HG02642 (cell line): ENCODE results near the gene GOLIM4.

Source experiments
- ATAC-seq: cut with Tn5 transposase; IDR thresholded peaks from one replicate; pipeline ENCODE4 v1.9.1; 2021; ENCODE audit warnings: mild to moderate bottlenecking; ENCODE audit not compliant: unreplicated experiment, poor library complexity

The GOLIM4 gene

GRCh38 chr3:168051531-168052471 lies 43.9 kb downstream of the GOLIM4 start:
- ATAC-seq, result peak; percentile 65

GRCh38 chr3:168051070-168051469 lies 44.7 kb downstream of the GOLIM4 start:
- ATAC-seq, result no peak

GRCh38 chr3:168049367-168049974 lies 46.3 kb downstream of the GOLIM4 start:
- no peak for ATAC-seq

- ATAC-seq, result no peak
Measured at GRCh38 chr3:168048414-168049330, 47.1 kb downstream of the GOLIM4 start.

- ATAC-seq, result no peak
Measured at GRCh38 chr3:168047936-168048335, 47.8 kb downstream of the GOLIM4 start.

- ATAC-seq, result peak; percentile 77
Measured at GRCh38 chr3:168047190-168047795, 48.4 kb downstream of the GOLIM4 start.

GRCh38 chr3:168044049-168044448 lies 51.7 kb downstream of the GOLIM4 start:
- no peak for ATAC-seq

- peak; percentile 78 for ATAC-seq
Measured at GRCh38 chr3:168040607-168041208, 55.0 kb downstream of the GOLIM4 start.

- no peak for ATAC-seq
Measured at GRCh38 chr3:168037020-168037419, 58.7 kb downstream of the GOLIM4 start.

GRCh38 chr3:168036619-168037018 lies 59.1 kb downstream of the GOLIM4 start:
- ATAC-seq, result no peak

GRCh38 chr3:168034152-168034928 lies 61.4 kb downstream of the GOLIM4 start:
- ATAC-seq, result no peak

GRCh38 chr3:168030577-168030976 lies 65.1 kb downstream of the GOLIM4 start:
- ATAC-seq, result no peak

GRCh38 chr3:168029705-168030104 lies 66.0 kb downstream of the GOLIM4 start:
- no peak for ATAC-seq

- no peak for ATAC-seq
Measured at GRCh38 chr3:168028086-168028485, 67.6 kb downstream of the GOLIM4 start.

- ATAC-seq, result no peak
Measured at GRCh38 chr3:168026764-168027163, 69.0 kb downstream of the GOLIM4 start.

GRCh38 chr3:168025076-168025475 lies 70.6 kb downstream of the GOLIM4 start:
- no peak for ATAC-seq

- peak; percentile 59 for ATAC-seq
Measured at GRCh38 chr3:168024537-168024941, 71.2 kb downstream of the GOLIM4 start.

GRCh38 chr3:168021737-168022450 lies 73.8 kb downstream of the GOLIM4 start:
- no peak for ATAC-seq
